Liver (tissue), 9 donors: ENCODE results near the gene LRIG1. TPM values are rescaled to one million over a fixed set of nuclear protein-coding genes. Genes with fewer than 3 reads are reported as not detected.

ENCODE experiments used
- DNase-seq: peaks from one replicate; pipeline ENCODE4 v3.0.0-alpha.2; 2017; ENCODE audit warnings: low spot score
- H3K27ac ChIP-seq, 2 donors: one replicate each; pipeline ENCODE4 v1.7.0; 2013; ENCODE audit warnings: inconsistent platforms in 2 of 2, low read length in 2 of 2, control low read depth in 1 of 2, low read depth in 1 of 2, mild to moderate bottlenecking in 1 of 2
- H3K27me3 ChIP-seq, 4 donors: one replicate each; pipeline versions ENCODE4 v1.6.1 to v1.7.0; 2013; ENCODE audit warnings: low read length in 3 of 4, inconsistent platforms in 1 of 4, mild to moderate bottlenecking in 1 of 4, moderate library complexity in 1 of 4; ENCODE audit not compliant: control insufficient read depth in 4 of 4, insufficient read depth in 4 of 4
- H3K36me3 ChIP-seq, 4 donors: one replicate each; pipeline versions ENCODE4 v1.6.1 to v1.7.0; 2013; ENCODE audit warnings: low read length in 3 of 4, mild to moderate bottlenecking in 3 of 4, low read depth in 1 of 4, moderate library complexity in 1 of 4; ENCODE audit not compliant: control insufficient read depth in 4 of 4, insufficient read depth in 3 of 4
- H3K4me1 ChIP-seq, 4 donors: one replicate each; pipeline versions ENCODE4 v1.6.1 to v1.7.0; 2013; ENCODE audit warnings: low read length in 3 of 4, mild to moderate bottlenecking in 3 of 4, moderate library complexity in 1 of 4; ENCODE audit not compliant: control insufficient read depth in 4 of 4, insufficient read depth in 4 of 4
- H3K4me3 ChIP-seq, 3 donors: one replicate each; pipeline versions ENCODE4 v1.6.1 to v1.7.0; 2013; ENCODE audit warnings: low read length in 3 of 3, control low read depth in 1 of 3, low read depth in 1 of 3, mild to moderate bottlenecking in 1 of 3
- H3K9ac ChIP-seq, 2 donors: one replicate each; pipeline ENCODE4 v1.7.0; 2013; ENCODE audit warnings: low read length in 2 of 2, mild to moderate bottlenecking in 2 of 2, moderate library complexity in 2 of 2, control low read depth in 1 of 2, low read depth in 1 of 2
- H3K9me3 ChIP-seq, 4 donors: one replicate each; pipeline versions ENCODE4 v1.6.1 to v1.7.0; 2013; ENCODE audit warnings: low read length in 3 of 4; ENCODE audit not compliant: control insufficient read depth in 4 of 4
- FOXA2 ChIP-seq: IDR thresholded peaks from 2 replicates; pipeline ENCODE4 v1.6.1; 2016; ENCODE audit warnings: antibody characterized with exemption
- HNF4A ChIP-seq, 2 donors: conservative IDR thresholded peaks; 2 replicates each; pipeline ENCODE4 v1.6.1; 2016; ENCODE audit warnings: antibody characterized with exemption in 2 of 2, mild to moderate bottlenecking in 2 of 2
- JUND ChIP-seq, 2 donors: IDR thresholded peaks; 2 replicates each; pipeline ENCODE4 v1.6.1; 2016; ENCODE audit warnings: antibody characterized with exemption in 2 of 2
- NR2F2 ChIP-seq: IDR thresholded peaks from 2 replicates; pipeline ENCODE4 v1.6.1; 2016; ENCODE audit warnings: antibody characterized with exemption
- RXRA ChIP-seq, 2 donors: IDR thresholded peaks; 2 replicates each; pipeline ENCODE4 v1.6.1; 2017 to 2018; ENCODE audit warnings: antibody characterized with exemption in 2 of 2, mild to moderate bottlenecking in 1 of 2
- TAF1 ChIP-seq: conservative IDR thresholded peaks from 2 replicates; pipeline ENCODE4 v1.6.1; 2016; ENCODE audit warnings: antibody characterized with exemption, mild to moderate bottlenecking
- WGBS: extraction: QIAGEN DNeasy Blood & Tissue Kit; methylation state at CpG from one replicate; pipeline ENCODE4 v1.1.7; 2013; 5-methylcytosine and 5-hydroxymethylcytosine counted together
- polyA plus RNA-seq, 2 donors: library from polyadenylated mRNA; stranded (reverse) in 1 of 2; unstranded in 1 of 2; fragments of 200-250 nt in 1 of 2; fragments of >200 nt in 1 of 2; fragmentation: Nextera tagmentation in 1 of 2; extraction: Ambion mirVana in 1 of 2; gene quantifications; one replicate each; pipeline versions ENCODE4 v1.2.1 to v1.2.3, GENCODE V29; 2013 to 2015
- total RNA-seq, 2 donors: library from RNA; depleted of rRNA; stranded (reverse); fragments of >200 nt; gene quantifications; one replicate each; pipeline ENCODE4 v1.2.3, GENCODE V29; 2014
- TF ChIP-seq, protein P1 (sequence below): IDR thresholded peaks from 2 replicates; pipeline ENCODE4 v1.6.1; 2016; ENCODE audit warnings: antibody characterized with exemption
- TF ChIP-seq, protein P2 (sequence below): fragments of 150-350 bp; IDR thresholded peaks from 2 replicates; pipeline ENCODE4 v1.5.1; 2017; ENCODE audit warnings: improper control_type of control experiment, low read depth, low read length; ENCODE audit not compliant: missing input control
- TF ChIP-seq, protein P3 (sequence below): IDR thresholded peaks from 2 replicates; pipeline ENCODE4 v1.6.1; 2016; ENCODE audit warnings: antibody characterized with exemption
- donor health status: healthy.
- donor health status: healthy.
- donor health status: healthy.
- donor health status: healthy.
- donor health status: healthy.

Gene LRIG1
- total and polyA plus RNA-seq, 4 donors: 9.4 to 48.9 (median 12.9) TPM

DNA sequence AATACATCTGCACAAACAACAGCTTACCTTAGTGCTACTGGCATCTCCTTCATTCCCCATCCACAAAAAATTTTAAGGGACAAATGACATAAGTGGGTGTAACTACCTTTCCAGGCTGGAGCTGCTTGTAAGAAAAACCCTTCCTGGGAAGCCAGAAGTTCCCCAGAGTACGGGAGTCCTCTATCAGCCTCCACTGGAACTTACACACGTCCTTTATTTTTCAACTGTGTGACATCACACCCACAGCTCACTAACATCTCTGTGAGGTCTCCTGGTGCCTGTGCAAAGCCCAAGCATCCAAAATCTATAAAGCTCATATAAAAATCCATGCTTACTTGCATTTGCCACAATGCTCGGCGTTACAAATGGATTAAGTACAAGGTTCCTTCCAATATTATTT, 27.6 kb downstream of the LRIG1 start (continued):
- TF ChIP-seq, protein P1, sequence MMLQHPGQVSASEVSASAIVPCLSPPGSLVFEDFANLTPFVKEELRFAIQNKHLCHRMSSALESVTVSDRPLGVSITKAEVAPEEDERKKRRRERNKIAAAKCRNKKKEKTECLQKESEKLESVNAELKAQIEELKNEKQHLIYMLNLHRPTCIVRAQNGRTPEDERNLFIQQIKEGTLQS: no peak

DNA sequence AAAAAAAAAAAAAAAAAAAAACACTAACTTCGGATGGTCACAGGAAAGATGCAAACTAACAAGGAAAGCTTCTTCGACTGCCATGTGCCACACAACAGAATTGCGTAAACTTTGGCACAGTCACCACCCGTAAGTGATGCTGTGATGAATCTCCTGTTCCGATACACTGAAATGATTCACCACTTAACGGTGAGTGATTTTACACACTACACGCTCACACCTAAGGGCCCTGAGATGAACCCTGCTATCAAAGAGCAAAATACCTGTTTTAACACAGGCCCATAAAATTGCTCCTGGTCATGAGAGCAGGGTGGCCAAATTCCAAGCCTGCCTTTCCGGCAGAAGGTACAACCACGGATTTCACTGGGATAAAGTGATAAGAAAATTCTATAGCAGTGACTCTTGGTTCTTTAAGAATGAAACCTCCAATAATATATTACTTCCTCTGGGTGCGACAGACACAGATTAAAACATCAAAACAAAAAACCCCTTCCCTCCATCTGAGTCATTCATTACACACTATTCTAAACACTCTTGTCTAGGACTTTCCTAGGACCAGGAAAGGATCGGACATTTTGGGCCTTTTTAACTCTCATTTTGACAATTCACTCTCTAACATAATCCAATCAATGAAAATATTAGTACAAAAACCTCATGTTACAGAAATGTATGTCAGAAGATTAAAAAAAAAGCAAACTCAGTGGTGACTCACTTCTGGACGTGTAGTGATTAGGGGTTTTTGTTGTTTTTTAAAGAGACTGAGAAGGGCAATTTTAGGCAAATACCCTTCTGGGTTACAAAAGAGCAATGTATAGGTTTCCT, 28.3 kb downstream of the LRIG1 start:
- no peak for DNase-seq
- Histone ChIP-seq H3K9ac (no peak overlapping the region), H3K4me3 (no peak overlapping the region), H3K27ac (peak overlapping the region in 1 of 2 donors; percentile 61), H3K9me3 (no peaks in the 10 kb centered on the region), H3K36me3 (no peaks in the 10 kb centered on the region), H3K4me1 (peaks cover 14 to 53% (median 39%) of the 10 kb centered on the region in 4 donors), H3K27me3 (no peaks in the 10 kb centered on the region)
- TF ChIP-seq, protein P2, sequence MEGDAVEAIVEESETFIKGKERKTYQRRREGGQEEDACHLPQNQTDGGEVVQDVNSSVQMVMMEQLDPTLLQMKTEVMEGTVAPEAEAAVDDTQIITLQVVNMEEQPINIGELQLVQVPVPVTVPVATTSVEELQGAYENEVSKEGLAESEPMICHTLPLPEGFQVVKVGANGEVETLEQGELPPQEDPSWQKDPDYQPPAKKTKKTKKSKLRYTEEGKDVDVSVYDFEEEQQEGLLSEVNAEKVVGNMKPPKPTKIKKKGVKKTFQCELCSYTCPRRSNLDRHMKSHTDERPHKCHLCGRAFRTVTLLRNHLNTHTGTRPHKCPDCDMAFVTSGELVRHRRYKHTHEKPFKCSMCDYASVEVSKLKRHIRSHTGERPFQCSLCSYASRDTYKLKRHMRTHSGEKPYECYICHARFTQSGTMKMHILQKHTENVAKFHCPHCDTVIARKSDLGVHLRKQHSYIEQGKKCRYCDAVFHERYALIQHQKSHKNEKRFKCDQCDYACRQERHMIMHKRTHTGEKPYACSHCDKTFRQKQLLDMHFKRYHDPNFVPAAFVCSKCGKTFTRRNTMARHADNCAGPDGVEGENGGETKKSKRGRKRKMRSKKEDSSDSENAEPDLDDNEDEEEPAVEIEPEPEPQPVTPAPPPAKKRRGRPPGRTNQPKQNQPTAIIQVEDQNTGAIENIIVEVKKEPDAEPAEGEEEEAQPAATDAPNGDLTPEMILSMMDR: no peak
- TF ChIP-seq, protein P3, sequence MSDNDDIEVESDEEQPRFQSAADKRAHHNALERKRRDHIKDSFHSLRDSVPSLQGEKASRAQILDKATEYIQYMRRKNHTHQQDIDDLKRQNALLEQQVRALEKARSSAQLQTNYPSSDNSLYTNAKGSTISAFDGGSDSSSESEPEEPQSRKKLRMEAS: peak; percentile 30
- TF ChIP-seq RXRA (IDR thresholded peaks at IDR 0.05) (peak in 1 of 2 donors; percentile 16), JUND (IDR thresholded peaks at IDR 0.05) (peak in 1 of 2 donors; percentile 13), HNF4A (conservative IDR thresholded peaks at IDR 0.05) (peak in 1 of 2 donors; percentile 40), FOXA2 (no peak)
- WGBS: 37% methylated on average over 12 of the region's 12 CpGs

DNA sequence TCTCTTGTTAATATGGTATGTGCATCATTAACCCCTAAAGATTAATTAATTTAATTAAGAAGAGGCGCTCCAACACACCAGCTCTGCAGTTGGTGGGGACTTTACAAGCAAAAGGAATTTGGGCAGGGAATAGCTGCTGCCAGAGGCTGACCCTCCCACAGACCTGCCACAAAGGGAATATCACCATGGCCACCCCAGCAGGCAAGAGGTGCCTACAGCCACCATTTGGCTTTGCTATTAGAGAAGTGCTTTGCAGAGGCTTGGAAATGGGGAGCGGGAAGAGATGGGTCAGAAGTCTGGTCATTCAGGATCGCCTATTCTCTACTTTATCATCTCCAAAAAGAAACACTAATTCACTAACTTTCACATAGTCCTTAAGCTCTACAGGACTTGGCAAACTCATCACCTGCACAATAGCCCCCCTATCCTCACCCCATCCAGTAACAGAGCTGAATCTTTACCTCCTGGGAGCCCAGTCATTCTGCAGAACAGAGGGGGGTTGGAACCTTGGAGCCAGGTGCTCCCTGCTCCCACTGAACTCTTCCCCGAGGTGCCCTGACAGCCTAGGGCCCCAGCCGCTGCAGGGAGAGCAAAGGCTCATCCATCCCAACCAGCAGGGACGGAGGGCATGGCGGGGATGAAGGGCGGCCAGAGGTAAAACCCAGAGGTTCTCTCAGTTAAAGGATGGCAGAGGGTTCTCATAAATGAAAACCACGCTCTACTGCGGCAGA, 29.7 kb downstream of the LRIG1 start:
- no peak overlapping the region for H3K9ac ChIP-seq
- no peaks in the 10 kb centered on the region for H3K36me3 ChIP-seq
- TF ChIP-seq TAF1 (no peak), NR2F2 (no peak), FOXA2 (no peak)
- TF ChIP-seq, protein P2: no peak
- H3K4me3 ChIP-seq: no peak overlapping the region
- DNase-seq: no peak
- H3K9me3 ChIP-seq: no peaks in the 10 kb centered on the region
- WGBS: 97% methylated on average over 10 of the region's 10 CpGs
- peaks cover 6 to 43% (median 25%) of the 10 kb centered on the region in 4 donors for H3K4me1 ChIP-seq
- no peaks in the 10 kb centered on the region for H3K27me3 ChIP-seq
- H3K27ac ChIP-seq: no peak overlapping the region
